HUES64 (cell line): Measurements from ENCODE around the gene RPS6KA5.

ENCODE experiments used
- H3K27ac ChIP-seq: 2 replicates; pipeline ENCODE4 v1.7.0; 2013; ENCODE audit warnings: low read depth, low read length, inconsistent platforms
- H3K27me3 ChIP-seq: 2 replicates; pipeline ENCODE4 v1.6.1; 2013; ENCODE audit warnings: mild to moderate bottlenecking, low read length; ENCODE audit not compliant: insufficient read depth
- H3K36me3 ChIP-seq: 2 replicates; pipeline ENCODE4 v1.6.1; 2013; ENCODE audit warnings: mild to moderate bottlenecking, low read length; ENCODE audit not compliant: insufficient read depth
- H3K4me1 ChIP-seq: 2 replicates; pipeline ENCODE4 v1.6.1; 2013; ENCODE audit warnings: mild to moderate bottlenecking, low read length, moderate library complexity; ENCODE audit not compliant: insufficient read depth
- H3K4me3 ChIP-seq: 2 replicates; pipeline ENCODE4 v1.5.1; 2013; ENCODE audit warnings: mild to moderate bottlenecking, low read length, moderate library complexity
- H3K9ac ChIP-seq: 2 replicates; pipeline ENCODE4 v1.6.1; 2013; ENCODE audit warnings: mild to moderate bottlenecking, low read depth, low read length
- H3K9me3 ChIP-seq: 2 replicates; pipeline ENCODE4 v1.6.1; 2013; ENCODE audit warnings: low read depth, low read length; ENCODE audit not compliant: insufficient read depth
- WGBS: fragments of 150-250, 120-280 bp; methylation state at CpG from one replicate; pipeline ENCODE4 v1.1.7; 2013; ENCODE audit warnings: missing lambda C conversion rate; 5-methylcytosine and 5-hydroxymethylcytosine counted together

RPS6KA5 gene

GRCh38 chr14:91065266-91065665, 4.8 kb upstream of the RPS6KA5 start:
- 94% methylated on average over 2 of the region's 3 CpGs for WGBS

GRCh38 chr14:91063119-91063518, 2.7 kb upstream of the RPS6KA5 start:
- H3K9me3 ChIP-seq: no peaks in the 10 kb centered on the region
- H3K4me1 ChIP-seq: peaks cover 6% of the 10 kb centered on the region
- H3K27ac ChIP-seq: no peak overlapping the region
- no peaks in the 10 kb centered on the region for H3K27me3 ChIP-seq
- no peak overlapping the region for H3K9ac ChIP-seq
- no peak overlapping the region for H3K4me3 ChIP-seq
- no peaks in the 10 kb centered on the region for H3K36me3 ChIP-seq

More at GRCh38 chr14:91065266-91065665, 4.8 kb upstream of the RPS6KA5 start:
- no peak overlapping the region for H3K4me3 ChIP-seq
- no peaks in the 10 kb centered on the region for H3K36me3 ChIP-seq
- no peak overlapping the region for H3K27ac ChIP-seq
- H3K9ac ChIP-seq: no peak overlapping the region
- H3K4me1 ChIP-seq: peaks cover 6% of the 10 kb centered on the region
- no peaks in the 10 kb centered on the region for H3K9me3 ChIP-seq
- no peaks in the 10 kb centered on the region for H3K27me3 ChIP-seq

GRCh38 chr14:91062600-91062999, 2.2 kb upstream of the RPS6KA5 start:
- no peak overlapping the region for H3K9ac ChIP-seq
- H3K9me3 ChIP-seq: no peaks in the 10 kb centered on the region
- H3K27ac ChIP-seq: no peak overlapping the region
- peaks cover 6% of the 10 kb centered on the region for H3K4me1 ChIP-seq
- WGBS: 91% methylated on average over 2 of the region's 2 CpGs
- no peaks in the 10 kb centered on the region for H3K27me3 ChIP-seq
- H3K36me3 ChIP-seq: no peaks in the 10 kb centered on the region
- H3K4me3 ChIP-seq: no peak overlapping the region

DNA sequence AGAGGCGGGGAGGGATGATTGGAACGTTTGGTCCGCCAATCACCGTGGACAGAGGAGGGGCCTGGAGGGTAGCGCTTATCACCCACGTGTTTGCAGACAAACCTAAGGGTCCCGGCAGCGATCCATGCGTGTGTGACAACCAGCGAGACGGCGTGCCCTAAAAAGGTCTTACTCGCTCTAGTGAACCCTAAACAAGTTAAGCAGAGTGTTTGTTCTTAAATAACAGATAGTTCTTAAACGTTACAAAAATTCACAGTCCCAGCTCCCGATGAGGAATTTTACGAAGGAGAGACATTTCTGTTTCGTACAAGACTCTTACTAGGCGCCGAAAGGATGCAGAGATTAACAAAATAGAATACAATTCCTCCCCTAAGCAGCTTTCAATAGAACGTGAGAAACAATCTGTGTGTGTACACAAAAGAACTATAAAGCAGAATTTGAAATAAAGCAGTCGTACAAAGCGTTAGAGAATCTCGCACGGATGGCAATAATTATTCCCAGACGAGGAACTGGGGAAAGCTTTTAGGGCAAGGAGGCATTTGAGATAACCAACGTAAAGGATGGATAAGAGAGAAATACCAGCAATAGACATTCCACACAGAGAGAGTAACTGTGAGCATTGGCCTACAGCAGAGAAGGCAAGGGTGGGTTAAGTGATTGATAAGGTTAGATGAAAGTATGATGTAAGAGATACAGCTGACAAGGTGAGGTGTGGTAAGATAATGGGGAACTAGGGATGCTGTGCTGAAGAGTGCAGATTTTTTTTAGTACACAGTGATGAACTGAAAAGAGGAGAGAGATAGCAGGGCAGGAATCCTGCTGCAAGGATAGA, 831 bp upstream of the RPS6KA5 start:
- H3K4me3 ChIP-seq: peak overlapping the region; percentile 63
- H3K36me3 ChIP-seq: no peaks in the 10 kb centered on the region
- peaks cover 6% of the 10 kb centered on the region for H3K4me1 ChIP-seq
- WGBS: 4% methylated on average over 26 of the region's 26 CpGs
- no peaks in the 10 kb centered on the region for H3K9me3 ChIP-seq
- H3K9ac ChIP-seq: peak overlapping the region; percentile 70
- peak overlapping the region; percentile 36; the same call in 1 of the 2 replicates for H3K27ac ChIP-seq
- no peaks in the 10 kb centered on the region for H3K27me3 ChIP-seq

DNA sequence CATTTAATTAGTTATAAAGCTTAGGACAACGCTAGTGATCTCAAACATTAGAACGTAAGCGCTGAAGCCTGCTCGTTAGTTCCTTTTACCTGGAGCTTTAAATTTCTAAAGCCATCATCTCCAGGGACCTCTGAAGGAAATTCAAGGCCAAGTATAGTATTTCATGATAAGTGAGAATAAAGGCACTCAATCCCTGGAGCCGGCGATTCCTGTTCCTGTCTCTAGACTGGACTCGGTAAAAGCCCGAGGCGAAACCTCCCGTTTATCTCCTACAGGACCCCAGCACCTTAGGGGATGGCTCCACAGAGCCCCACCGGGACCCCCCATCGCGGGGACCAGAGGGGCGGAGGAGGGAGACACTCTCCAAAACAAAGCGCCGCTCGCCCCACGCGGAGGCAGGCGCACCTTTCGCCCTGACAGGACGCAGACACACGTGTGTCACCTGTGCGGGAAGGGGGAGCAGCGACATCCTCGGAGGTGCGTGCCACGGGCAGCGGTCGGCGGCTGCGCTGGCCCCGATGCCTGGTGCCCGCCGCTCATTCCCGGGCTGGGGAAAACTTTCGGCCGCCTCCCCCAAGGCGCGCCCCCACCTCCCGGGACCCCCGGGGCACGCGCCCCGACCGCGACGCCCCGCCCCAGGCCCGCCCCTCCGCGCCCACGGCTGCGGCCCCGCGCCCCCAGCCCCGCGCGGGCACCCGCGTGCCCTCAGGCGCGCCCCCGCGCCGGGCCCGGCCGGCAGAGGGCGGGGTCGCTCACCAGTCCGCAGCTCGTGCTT, 678 bp downstream of the RPS6KA5 start:
- peak overlapping the region; percentile 92 for H3K9ac ChIP-seq
- WGBS: under 1% methylated on average over 72 of the region's 72 CpGs
- peaks cover 6% of the 10 kb centered on the region for H3K4me1 ChIP-seq
- H3K9me3 ChIP-seq: no peaks in the 10 kb centered on the region
- no peaks in the 10 kb centered on the region for H3K27me3 ChIP-seq
- peak overlapping the region; percentile 88 for H3K4me3 ChIP-seq
- peak overlapping the region; percentile 94 for H3K27ac ChIP-seq
- H3K36me3 ChIP-seq: no peaks in the 10 kb centered on the region

DNA sequence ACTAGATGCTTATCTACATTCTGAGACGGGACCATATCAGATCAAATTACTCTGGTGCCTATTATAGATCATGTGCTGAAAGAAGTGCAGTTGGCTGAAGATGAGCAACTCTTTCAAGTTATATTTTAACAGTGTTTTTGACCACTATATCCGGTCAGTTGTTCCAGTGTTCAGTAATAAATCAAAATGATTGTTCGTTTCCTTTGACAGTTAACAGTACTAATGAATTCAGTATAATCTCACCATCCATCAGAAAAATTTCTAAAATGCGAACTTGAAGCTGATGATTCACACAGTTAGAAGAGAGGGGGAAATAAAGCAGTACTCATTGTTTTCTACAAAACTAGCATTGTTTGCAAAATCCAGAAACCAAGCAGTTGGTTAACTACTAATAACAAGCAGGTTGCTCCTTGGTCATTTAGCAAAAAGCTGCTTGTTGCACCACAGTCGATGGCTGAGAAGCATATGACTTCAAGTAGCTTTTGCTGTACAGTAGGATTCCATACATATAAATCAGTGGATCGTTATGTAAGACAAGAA, 2.3 kb downstream of the RPS6KA5 start:
- Histone ChIP-seq H3K27me3 (no peaks in the 10 kb centered on the region), H3K27ac (no peak overlapping the region), H3K9ac (no peak overlapping the region), H3K9me3 (no peaks in the 10 kb centered on the region), H3K4me3 (no peak overlapping the region), H3K36me3 (no peaks in the 10 kb centered on the region), H3K4me1 (peaks cover 6% of the 10 kb centered on the region)
- 91% methylated on average over 6 of the region's 6 CpGs for WGBS

GRCh38 chr14:91056361-91056760, 4.1 kb downstream of the RPS6KA5 start:
- no peaks in the 10 kb centered on the region for H3K27me3 ChIP-seq
- 96% methylated on average over 2 of the region's 3 CpGs for WGBS
- H3K4me3 ChIP-seq: no peak overlapping the region
- H3K9me3 ChIP-seq: no peaks in the 10 kb centered on the region
- H3K27ac ChIP-seq: no peak overlapping the region
- peaks cover under 1% of the 10 kb centered on the region; the same call in 1 of the 2 replicates for H3K4me1 ChIP-seq
- no peak overlapping the region for H3K9ac ChIP-seq
- no peaks in the 10 kb centered on the region for H3K36me3 ChIP-seq

GRCh38 chr14:91055016-91055415, 5.4 kb downstream of the RPS6KA5 start:
- Histone ChIP-seq H3K36me3 (no peaks in the 10 kb centered on the region), H3K9ac (no peak overlapping the region), H3K4me1 (no peaks in the 10 kb centered on the region), H3K4me3 (no peak overlapping the region), H3K27ac (no peak overlapping the region), H3K9me3 (no peaks in the 10 kb centered on the region), H3K27me3 (no peaks in the 10 kb centered on the region)

DNA sequence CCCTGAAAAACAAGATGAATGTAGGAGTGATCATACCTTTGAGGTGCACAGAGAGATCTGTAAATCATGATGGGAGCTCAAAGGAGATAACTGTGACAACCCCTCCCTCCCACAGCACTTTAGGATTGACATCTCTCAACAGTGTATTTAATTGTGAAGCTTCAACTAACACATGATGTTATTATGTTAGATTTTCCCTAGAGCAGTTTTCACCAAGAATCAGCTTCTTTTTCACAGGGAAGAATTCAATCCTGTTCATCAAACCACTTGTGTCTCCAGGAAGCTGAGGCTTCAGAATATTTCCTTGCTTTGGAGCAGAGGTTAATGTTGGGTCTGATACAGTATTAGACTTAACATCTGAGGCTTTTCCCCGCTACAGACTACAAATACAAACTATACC, 11.8 kb downstream of the RPS6KA5 start:
- Histone ChIP-seq H3K9me3 (no peaks in the 10 kb centered on the region), H3K4me3 (no peak overlapping the region), H3K27ac (no peak overlapping the region), H3K9ac (no peak overlapping the region), H3K36me3 (no peaks in the 10 kb centered on the region), H3K4me1 (peaks cover 5% of the 10 kb centered on the region; the same call in 1 of the 2 replicates), H3K27me3 (no peaks in the 10 kb centered on the region)
- WGBS: 83% methylated on average over 1 of the region's 1 CpG

GRCh38 chr14:91048265-91048664, 12.2 kb downstream of the RPS6KA5 start:
- Histone ChIP-seq H3K27me3 (no peaks in the 10 kb centered on the region), H3K4me3 (no peak overlapping the region), H3K4me1 (peaks cover 5% of the 10 kb centered on the region; the same call in 1 of the 2 replicates), H3K27ac (no peak overlapping the region), H3K9me3 (no peaks in the 10 kb centered on the region), H3K36me3 (no peaks in the 10 kb centered on the region), H3K9ac (no peak overlapping the region)
- 94% methylated on average over 2 of the region's 2 CpGs for WGBS

DNA sequence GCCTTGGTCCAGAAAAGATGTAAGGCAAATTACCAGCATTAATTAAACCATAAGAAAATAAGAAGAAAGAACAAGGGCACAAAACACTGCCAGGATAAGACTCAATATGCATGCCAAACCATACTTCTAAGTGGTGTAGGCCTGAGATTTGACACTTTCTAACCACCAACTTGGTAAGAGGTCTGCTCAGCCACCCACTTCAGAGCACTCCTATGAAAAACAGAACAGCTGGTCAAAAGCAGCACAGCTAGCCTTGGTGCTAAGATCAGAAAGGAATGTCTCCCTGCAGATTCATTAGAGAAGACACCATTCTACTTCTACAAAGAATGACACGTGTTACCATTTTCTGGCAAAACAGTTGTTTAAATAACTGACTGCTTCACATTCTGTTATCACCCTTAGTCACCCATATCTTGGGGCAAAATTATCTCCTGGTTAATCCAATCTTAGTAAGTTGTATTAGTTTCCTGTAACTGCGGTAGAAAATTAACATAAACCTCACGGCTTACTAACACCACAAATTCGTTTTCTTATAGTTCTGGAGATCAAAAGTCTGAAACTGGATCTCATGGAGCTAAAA, 13.2 kb downstream of the RPS6KA5 start:
- H3K4me3 ChIP-seq: no peak overlapping the region
- WGBS: 88% methylated on average over 3 of the region's 4 CpGs

More for the DNA sequence above, 13.2 kb downstream of the RPS6KA5 start:
- Histone ChIP-seq H3K9me3 (no peaks in the 10 kb centered on the region), H3K27ac (no peak overlapping the region), H3K27me3 (no peaks in the 10 kb centered on the region), H3K9ac (no peak overlapping the region), H3K4me1 (peaks cover 5% of the 10 kb centered on the region; the same call in 1 of the 2 replicates), H3K36me3 (no peaks in the 10 kb centered on the region)
